GM19239 (cell line): ENCODE results near the gene TNFSF18.
"Not testable (repeated sequence)": the region's sequence is repeated elsewhere in the genome, so short reads cannot be mapped to it uniquely, and the experiment has no call there.

Source experiments
- DNase-seq: peaks from one replicate; pipeline ENCODE4 v3.0.0; 2011; ENCODE audit warnings: low spot score; ENCODE audit not compliant: insufficient read length
- FAIRE-seq: peaks from 2 replicates; lab custom pipeline; 2011; peaks lifted over from hg19 to GRCh38; lab: Jason Lieb, UNC

TNFSF18 gene

GRCh38 chr1:173050865-173051264 lies at the start of gene TNFSF18:
Gene TNFSF18 (minus strand): TSS chr1:173050941. CDS start chr1:173050896, 45 bp downstream.
- DNase-seq (no peak), FAIRE-seq (no peak)

DNA sequence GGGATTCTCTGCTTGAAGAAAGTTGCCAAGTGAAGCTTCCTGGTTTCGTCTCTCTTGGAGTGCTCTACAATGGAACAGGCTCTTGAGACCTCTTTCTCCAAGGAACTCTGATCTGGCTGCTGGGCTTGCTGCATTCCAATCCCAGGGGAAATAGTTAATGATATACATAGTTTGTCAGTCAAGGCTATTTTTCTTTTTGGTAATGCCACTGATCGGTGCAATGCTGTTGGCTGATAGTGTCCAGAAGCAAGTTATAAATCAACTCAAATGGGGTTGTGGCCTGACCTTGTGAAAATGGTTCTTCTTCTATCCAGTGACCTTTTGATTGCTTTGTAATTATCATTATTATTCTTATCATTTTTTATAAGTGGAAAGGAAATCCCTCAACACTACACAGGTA lies 48.4 kb upstream of the TNFSF18 start:
- DNase-seq (no peak), FAIRE-seq (no peak)

DNA sequence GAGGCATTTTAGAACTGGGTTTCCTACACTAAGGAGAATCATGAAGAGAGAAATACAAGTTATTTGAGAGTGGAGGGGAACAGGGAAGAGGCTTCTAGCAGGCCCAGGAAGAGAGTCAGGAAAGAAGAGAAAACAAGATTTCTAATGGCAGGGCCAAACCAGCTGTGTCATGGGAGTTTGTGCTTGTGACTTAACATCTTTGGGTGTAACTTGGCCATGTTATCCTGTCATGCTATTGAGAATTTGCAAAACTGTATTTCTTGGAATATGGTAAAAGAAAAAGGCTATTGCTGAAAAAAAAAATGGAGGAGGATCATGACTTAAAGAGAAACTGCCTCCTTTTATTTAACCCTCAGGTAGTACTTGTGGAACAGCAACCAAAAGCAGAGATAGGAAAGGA lies 47.4 kb upstream of the TNFSF18 start:
- FAIRE-seq: no peak
- DNase-seq: no peak

GRCh38 chr1:173097001-173097400 lies 46.3 kb upstream of the TNFSF18 start:
- FAIRE-seq: no peak
- no peak for DNase-seq

GRCh38 chr1:173095632-173096031 lies 44.9 kb upstream of the TNFSF18 start:
- DNase-seq (no peak), FAIRE-seq (no peak)

GRCh38 chr1:173094541-173094940 lies 43.8 kb upstream of the TNFSF18 start:
- FAIRE-seq: no peak

DNA sequence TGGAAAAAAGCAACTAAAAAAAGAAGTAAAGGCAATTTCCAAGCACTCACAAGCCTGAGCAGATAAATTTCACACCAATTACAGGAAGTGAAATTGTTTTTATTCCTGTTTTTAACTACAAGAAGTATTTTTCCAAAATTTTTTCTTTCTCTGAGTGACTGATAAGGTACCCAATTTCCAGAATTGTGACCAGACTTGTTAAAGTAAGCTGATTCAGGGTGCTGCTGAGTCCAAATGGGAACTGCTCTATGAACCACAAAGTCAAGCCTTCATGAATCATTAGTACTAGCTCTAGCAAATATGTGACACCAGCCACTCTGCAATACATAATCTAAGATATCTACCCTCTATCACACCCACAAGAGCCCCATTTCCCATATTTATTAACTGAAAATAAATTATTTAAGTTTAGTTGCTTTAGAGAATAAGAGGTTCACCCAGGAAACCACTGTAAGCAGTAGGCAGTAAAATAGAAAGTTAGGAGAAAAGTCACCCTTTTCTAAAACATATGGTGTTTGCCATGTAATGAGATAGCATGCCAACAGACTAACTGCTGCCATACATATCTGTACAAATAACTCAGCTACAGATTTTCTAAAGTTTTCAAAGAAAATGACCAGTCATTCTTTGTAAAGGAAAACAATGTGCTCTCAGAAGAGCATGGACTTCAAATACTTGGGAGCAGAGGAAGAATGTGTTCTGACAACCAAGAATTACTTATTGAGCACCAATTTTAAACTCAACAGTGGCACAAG lies 43.1 kb upstream of the TNFSF18 start:
- DNase-seq (no peak), FAIRE-seq (no peak)

More at GRCh38 chr1:173094541-173094940, 43.8 kb upstream of the TNFSF18 start:
- no peak for DNase-seq

DNA sequence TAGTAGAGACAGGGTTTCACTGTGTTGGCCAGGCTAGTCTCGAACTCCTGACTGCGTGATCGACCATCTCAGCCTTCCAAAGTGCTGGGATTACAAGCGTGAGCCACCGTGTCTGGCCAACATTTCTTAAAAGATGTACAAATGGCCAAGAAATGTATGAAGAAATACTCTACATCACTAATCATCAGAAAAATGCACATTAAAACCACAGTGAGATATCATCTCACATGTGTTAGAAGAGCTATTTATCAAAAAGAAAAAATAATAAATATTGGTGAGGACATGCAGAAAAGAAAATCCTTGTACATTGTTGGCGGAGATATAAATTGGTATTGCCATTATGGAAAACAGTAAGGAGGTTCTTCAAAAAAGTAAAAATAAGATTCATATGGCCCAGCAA lies 33.6 kb upstream of the TNFSF18 start:
- FAIRE-seq: no peak

DNA sequence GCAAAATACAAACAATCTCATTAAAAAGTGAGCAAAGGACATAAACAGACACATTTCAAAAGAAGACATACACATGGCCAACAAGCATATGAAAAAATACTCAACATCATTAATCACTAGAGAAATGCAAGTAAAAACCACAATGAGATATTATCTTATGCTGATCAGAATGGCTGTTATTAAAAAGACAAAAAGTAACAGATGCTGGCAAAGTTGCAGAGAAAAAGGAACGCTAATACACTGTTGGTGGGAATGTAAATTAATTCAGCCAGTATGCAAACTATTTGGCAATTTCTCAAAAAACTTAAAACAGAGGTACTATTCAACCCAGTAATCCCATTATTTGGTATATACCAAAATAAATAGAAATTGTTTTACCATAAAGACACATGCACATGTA lies 32.2 kb upstream of the TNFSF18 start:
- FAIRE-seq: no peak

More for the DNA sequence above, 33.6 kb upstream of the TNFSF18 start:
- DNase-seq: no peak

GRCh38 chr1:173074217-173074616 lies 23.5 kb upstream of the TNFSF18 start:
- not testable (repeated sequence) for FAIRE-seq, DNase-seq

More for the DNA sequence above, 32.2 kb upstream of the TNFSF18 start:
- no peak for DNase-seq

DNA sequence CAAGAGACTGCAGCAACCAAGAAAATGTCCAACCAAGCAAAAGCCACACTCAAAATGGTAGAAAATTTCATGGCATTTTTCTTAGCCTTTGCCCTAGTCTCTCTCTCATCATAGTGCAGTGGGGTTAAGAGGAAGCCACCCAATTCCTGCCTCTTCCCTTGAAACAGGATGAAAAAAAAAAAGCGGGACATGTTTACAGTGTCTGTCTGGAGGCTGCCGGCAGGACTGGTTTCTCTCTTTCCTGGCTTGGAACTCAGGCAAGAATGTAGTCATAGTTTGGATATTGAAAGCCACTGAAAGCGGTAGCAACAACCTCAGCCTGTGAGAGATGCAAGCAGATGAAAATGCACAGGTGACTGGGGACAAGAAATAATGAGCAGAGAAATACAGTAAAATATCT lies 13.3 kb upstream of the TNFSF18 start:
- FAIRE-seq: no peak
- DNase-seq: no peak

GRCh38 chr1:173063171-173063570 lies 12.4 kb upstream of the TNFSF18 start:
- DNase-seq (no peak), FAIRE-seq (no peak)

GRCh38 chr1:173062150-173062938 lies 11.6 kb upstream of the TNFSF18 start:
- no peak for FAIRE-seq
- DNase-seq: no peak

DNA sequence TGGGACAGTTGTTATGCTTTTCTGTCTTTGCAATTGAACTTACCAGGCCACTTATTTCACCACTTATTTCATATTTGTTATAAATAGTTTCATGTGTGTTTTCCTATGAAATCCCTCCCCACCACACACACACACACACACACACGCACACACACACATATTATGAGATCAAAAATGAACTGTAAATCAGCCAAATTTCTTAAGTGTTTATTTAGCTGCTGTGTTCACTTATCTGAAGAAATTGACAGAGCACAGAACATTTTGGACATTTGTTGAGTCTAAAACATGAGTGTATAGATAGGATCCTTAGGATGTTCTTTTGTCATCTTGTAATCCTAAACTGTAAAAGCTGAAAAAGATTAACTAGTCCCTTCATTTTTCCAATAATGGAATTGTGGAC lies 7.8 kb upstream of the TNFSF18 start:
- DNase-seq (no peak), FAIRE-seq (no peak)

DNA sequence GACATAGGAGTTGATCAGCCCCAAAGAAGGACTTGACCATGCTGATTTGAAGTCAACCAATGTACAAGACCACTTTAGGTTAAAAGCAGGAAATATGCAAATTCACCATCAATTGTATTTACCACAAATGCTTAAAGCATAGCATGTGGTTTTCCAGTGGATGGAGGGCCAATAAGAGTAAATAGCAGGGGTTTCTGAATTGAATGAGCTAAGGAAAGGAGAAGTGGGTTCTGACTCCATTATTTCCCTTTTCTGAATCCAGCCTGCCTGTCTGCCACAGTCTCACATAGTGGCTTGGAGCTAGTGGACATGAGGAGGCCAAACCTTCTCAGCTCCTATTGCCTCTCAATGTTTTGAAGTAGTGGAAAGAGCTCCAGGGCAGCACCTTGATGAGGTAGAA lies 7.2 kb upstream of the TNFSF18 start:
- DNase-seq (no peak), FAIRE-seq (no peak)

DNA sequence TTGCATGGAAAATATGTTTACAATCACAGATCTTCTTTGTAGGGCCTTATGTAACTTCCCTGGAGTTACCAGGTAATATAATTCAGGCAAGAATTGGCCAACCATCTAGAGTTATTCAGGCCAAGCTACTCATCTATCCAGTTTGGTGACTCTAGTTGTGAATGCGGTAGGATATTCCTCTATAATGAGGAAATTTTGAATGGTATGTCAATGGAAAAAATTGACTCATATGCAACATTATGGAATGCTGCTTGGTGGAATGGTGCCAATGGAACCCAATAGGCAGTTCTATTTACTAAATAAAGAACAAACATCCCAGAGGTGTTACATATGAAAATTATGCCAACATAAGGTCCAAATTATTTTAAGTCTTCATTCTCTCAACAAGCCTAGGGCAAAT lies 5.6 kb upstream of the TNFSF18 start:
- no peak for FAIRE-seq
- no peak for DNase-seq

GRCh38 chr1:173052681-173053196 lies 2.0 kb upstream of the TNFSF18 start:
- FAIRE-seq (no peak), DNase-seq (no peak)

DNA sequence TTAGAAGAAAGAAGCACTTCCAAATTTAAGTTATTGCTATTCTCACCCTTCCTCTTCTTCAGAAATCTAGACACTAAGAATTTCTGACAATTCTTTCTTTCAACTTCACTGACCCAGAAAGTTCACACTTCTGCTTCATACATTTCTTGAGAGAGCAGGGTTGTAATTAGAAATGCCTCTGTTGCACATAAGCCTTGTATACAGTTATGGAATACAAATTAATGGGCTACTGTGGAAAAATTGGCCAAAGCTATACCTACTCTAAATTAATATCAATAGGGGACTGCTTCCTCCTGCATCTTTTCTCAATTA lies 1.5 kb downstream of the TNFSF18 start:
- DNase-seq (no peak), FAIRE-seq (no peak)

DNA sequence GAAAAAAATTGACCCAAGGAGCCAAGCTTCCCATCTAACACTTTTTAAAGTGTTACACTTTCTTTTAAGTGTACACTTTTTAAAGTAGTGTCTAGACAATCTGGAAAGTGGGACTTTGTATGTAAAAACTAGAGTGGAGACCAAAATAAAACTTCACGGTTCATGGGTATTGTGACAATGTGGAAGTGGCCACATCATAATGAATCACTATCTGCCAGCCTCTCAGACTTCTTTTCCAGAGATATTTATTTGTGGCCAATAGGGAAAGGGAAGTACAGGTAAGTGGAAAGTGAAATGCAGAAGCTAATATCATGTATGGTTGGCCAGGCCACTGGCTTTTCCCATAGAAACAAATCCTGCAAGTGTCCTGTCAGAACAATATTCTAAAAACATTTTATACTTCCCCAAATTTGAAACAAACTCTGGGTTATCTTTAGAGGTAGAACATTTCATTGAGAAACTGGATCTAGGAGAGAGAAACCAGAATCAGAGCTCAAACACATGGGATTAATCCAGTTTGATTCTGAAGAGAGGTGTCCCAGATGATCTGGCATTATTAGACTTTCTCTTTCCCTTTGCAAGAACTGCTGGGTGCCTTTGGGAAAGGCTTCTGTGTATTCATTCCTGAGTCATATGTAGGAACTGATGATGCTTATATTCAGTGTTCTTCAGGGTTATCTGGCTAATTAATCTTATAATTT lies 2.0 kb downstream of the TNFSF18 start:
- DNase-seq (no peak), FAIRE-seq (no peak)

DNA sequence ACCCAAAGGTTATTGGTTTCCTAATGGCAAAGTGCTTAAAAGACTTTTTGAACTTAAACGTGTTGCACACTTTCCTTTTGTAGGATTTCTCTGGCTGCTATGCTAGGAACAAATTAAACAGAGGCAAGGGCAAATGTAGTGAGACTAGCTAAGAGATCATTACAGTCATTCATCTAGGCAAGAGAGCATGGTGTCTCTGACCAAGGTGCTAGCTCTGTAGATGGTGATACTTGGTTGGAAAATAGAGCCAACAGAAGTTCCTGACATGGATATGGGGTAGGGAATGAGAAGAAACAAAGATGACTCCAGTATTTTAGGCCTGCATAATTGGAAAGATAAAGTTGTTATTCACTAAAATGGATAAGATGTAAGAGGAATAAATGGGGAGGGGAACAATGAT lies 6.1 kb downstream of the TNFSF18 start:
- DNase-seq (no peak), FAIRE-seq (no peak)

- no peak for FAIRE-seq
- no peak for DNase-seq
These were observed 7.5 kb downstream of the TNFSF18 start for GRCh38 chr1:173043253-173043652.
